GM19240 (cell line): ENCODE results near the gene TECPR1.

ENCODE experiments used
- DNase-seq: peaks from one replicate; pipeline ENCODE4 v3.0.0; 2011; ENCODE audit warnings: low spot score; ENCODE audit not compliant: insufficient read length

The TECPR1 gene

GRCh38 chr7:98167653-98168052 is 84.4 kb downstream of the TECPR1 start:
- no peak for DNase-seq

GRCh38 chr7:98166668-98166970 is 85.4 kb downstream of the TECPR1 start:
- DNase-seq = no peak

DNA sequence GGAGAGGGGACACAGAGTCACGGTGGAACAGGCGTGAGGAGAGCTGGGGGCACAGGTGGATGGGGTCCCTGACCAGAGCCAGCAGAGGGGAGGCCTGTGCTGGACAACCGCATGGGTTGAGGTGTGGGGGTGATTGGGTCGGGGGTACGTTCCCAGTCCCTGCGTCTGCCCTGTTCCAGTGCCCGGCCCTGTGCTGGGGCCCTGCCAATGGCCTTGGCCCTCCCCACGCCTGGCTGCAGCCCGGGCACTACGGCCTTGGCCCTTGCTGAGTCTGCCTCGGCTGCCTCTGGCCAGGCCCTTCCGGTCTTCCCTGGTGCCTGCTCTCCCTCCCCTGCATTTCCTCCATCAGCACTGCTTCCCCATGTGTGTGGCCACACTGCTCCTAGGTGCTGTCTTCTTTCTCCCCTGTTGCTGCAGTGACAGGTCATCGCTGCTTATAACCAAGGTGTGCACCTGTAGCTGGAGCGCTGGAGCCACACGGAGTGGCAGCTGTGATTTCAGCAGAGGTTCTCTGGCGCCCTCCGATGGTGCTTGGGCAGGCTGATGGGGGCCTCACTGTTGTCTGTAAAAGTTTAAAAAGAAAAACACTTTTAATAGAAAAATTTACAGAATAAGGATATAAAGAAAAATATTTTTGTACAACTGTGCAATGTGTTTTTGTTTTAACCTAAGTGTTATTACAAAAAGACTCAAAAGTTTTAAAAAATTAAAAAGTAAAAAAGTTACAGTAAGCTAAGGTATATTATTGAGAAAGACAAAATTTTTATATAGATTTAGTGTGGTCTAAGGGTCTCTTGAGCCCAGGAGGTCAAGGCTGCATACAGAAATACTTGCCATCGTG is 86.0 kb downstream of the TECPR1 start:
- DNase-seq = no peak
